ENCODE results near the gene ZNF737.
A peak's percentile ranks its signal among the peaks of the same experiment; 100 is the strongest.

The ZNF737 gene

GRCh38 chr19:20513189-20513904 is 52.2 kb downstream of the ZNF737 start:
- H3K4me3 ChIP-seq (ENCODE audit: control insufficient read depth, low read depth, low read length) = no peak overlapping the region
- no peak for DNase-seq (ENCODE audit: low read depth)
- no peak for TF ChIP-seq CTCF (conservative IDR thresholded peaks at IDR 0.05; ENCODE audit: control insufficient read depth, insufficient read depth, low read depth, low read length)

- no peak overlapping the region for H3K4me3 ChIP-seq (ENCODE audit: control insufficient read depth, low read depth, low read length)
- DNase-seq (ENCODE audit: low read depth) = peak; percentile 58
- no peak for TF ChIP-seq CTCF (conservative IDR thresholded peaks at IDR 0.05; ENCODE audit: control insufficient read depth, insufficient read depth, low read depth, low read length)
These were observed 62.1 kb downstream of the ZNF737 start for GRCh38 chr19:20503476-20503875.
